HepG2 (cell line): ENCODE measurements around the gene ZNF584.

Experiments
- NR2F1 ChIP-seq, 2 experiments: fragments of 450-650 bp in 1 of 2; formaldehyde crosslinking in 1 of 2; IDR thresholded peaks; 2 replicates each; pipeline versions ENCODE4 v1.5.0 to v1.6.1; 2016 to 2020; ENCODE audit warnings: mild to moderate bottlenecking in 1 of 2, missing compliant biosample characterization in 1 of 2, missing genetic modification reagents in 1 of 2, moderate library complexity in 1 of 2
- ZNF574 ChIP-seq: sonication (generic); formaldehyde crosslinking; IDR thresholded peaks from 2 replicates; pipeline ENCODE4 v1.4.0; 2020; ENCODE audit warnings: missing genetic modification reagents

- TF ChIP-seq ZNF574 (CRISPR knock-in tag) (no peak), NR2F1 (CRISPR knock-in tag; IDR thresholded peaks at IDR 0.05) (no peak)
These were observed 10.9 kb upstream of the ZNF584 start for GRCh38 chr19:58397533-58398037.
